ENCODE measurements around the gene PADI2. TPM values are rescaled to one million over a fixed set of nuclear protein-coding genes. Genes with fewer than 3 reads are reported as not detected.

Gene PADI2
- polyA plus RNA-seq (ENCODE audit: insufficient read length in 3 of 3): 1 to 10 TPM; 2.0 to 2.6 (median 2.3) TPM
- long read RNA-seq, donor 1: 0 reads
- long read RNA-seq, donor 2: 0 reads
- long read RNA-seq, donor 3, full-length matches to known transcripts: 1 of 1 reads
- long read RNA-seq, donor 3, partial matches to known transcripts: 0 of 1 reads
- long read RNA-seq, donor 3, other reads (novel, unspliced or antisense): 0 of 1 reads
- long read RNA-seq, donor 4, full-length matches to known transcripts: 1 of 1 reads
- long read RNA-seq, donor 4, partial matches to known transcripts: 0 of 1 reads
- long read RNA-seq, donor 4, other reads (novel, unspliced or antisense): 0 of 1 reads
- long read RNA-seq, donor 5: 0 reads
- long read RNA-seq, donor 6: 0 reads
- long read RNA-seq, donor 7: 0 reads
- long read RNA-seq, donor 8, full-length matches to known transcripts: 1 of 1 reads
- long read RNA-seq, donor 8, partial matches to known transcripts: 0 of 1 reads
- long read RNA-seq, donor 8, other reads (novel, unspliced or antisense): 0 of 1 reads
- long read RNA-seq, donor 9, full-length matches to known transcripts: 2 of 2 reads
- long read RNA-seq, donor 9, partial matches to known transcripts: 0 of 2 reads
- long read RNA-seq, donor 9, other reads (novel, unspliced or antisense): 0 of 2 reads
- long read RNA-seq, donor 10: 0 reads
- long read RNA-seq, donor 11: 0 reads
- long read RNA-seq, donor 12, full-length matches to known transcripts: 1 of 1 reads
- long read RNA-seq, donor 12, partial matches to known transcripts: 0 of 1 reads
- long read RNA-seq, donor 12, other reads (novel, unspliced or antisense): 0 of 1 reads
- long read RNA-seq, donor 13, full-length matches to known transcripts: 2 of 2 reads
- long read RNA-seq, donor 13, partial matches to known transcripts: 0 of 2 reads
- long read RNA-seq, donor 13, other reads (novel, unspliced or antisense): 0 of 2 reads
- long read RNA-seq, donor 14: 0 reads
- long read RNA-seq, donor 15: 0 reads
- long read RNA-seq, donor 16: 0 reads

- DNase-seq (ENCODE audit: extremely low read depth in 1 of 11, low read depth in 9 of 11, low spot score in 4 of 11): peak in 4 of 11 donors; percentile 39 to 59 (median 56)
These were observed at the start of gene PADI2 for GRCh38 chr1:17119076-17119772. TSS of gene PADI2 (minus strand) at chr1:17119451. CDS start at chr1:17119371, 80 bp downstream.

- peak in 10 of 11 donors; percentile 4 to 67 (median 32) for DNase-seq (ENCODE audit: extremely low read depth in 1 of 11, low read depth in 9 of 11, low spot score in 4 of 11)
These were observed 49.0 kb upstream of the PADI2 start for GRCh38 chr1:17168091-17168876.

- DNase-seq (ENCODE audit: extremely low read depth in 1 of 11, low read depth in 9 of 11, low spot score in 4 of 11): no peak
These were observed 48.5 kb upstream of the PADI2 start for GRCh38 chr1:17167786-17168090.

- no peak for DNase-seq (ENCODE audit: extremely low read depth in 1 of 11, low read depth in 9 of 11, low spot score in 4 of 11)
These were observed 48.0 kb upstream of the PADI2 start for GRCh38 chr1:17167041-17167785.

GRCh38 chr1:17165823-17166222, 46.6 kb upstream of the PADI2 start:
- DNase-seq (ENCODE audit: extremely low read depth in 1 of 11, low read depth in 9 of 11, low spot score in 4 of 11): no peak

GRCh38 chr1:17163789-17164666, 44.8 kb upstream of the PADI2 start:
- DNase-seq (ENCODE audit: extremely low read depth in 1 of 11, low read depth in 9 of 11, low spot score in 4 of 11): no peak

GRCh38 chr1:17163371-17163770, 44.1 kb upstream of the PADI2 start:
- DNase-seq (ENCODE audit: extremely low read depth in 1 of 11, low read depth in 9 of 11, low spot score in 4 of 11): no peak

- DNase-seq (ENCODE audit: extremely low read depth in 1 of 11, low read depth in 9 of 11, low spot score in 4 of 11): no peak
These were observed 43.7 kb upstream of the PADI2 start for GRCh38 chr1:17162941-17163340.

GRCh38 chr1:17161926-17162800, 42.9 kb upstream of the PADI2 start:
- no peak for DNase-seq (ENCODE audit: extremely low read depth in 1 of 11, low read depth in 9 of 11, low spot score in 4 of 11)

GRCh38 chr1:17161137-17161740, 42.0 kb upstream of the PADI2 start:
- no peak for DNase-seq (ENCODE audit: extremely low read depth in 1 of 11, low read depth in 9 of 11, low spot score in 4 of 11)

GRCh38 chr1:17158961-17159360, 39.7 kb upstream of the PADI2 start:
- DNase-seq (ENCODE audit: extremely low read depth in 1 of 11, low read depth in 9 of 11, low spot score in 4 of 11): no peak

GRCh38 chr1:17156108-17156507, 36.9 kb upstream of the PADI2 start:
- DNase-seq (ENCODE audit: extremely low read depth in 1 of 11, low read depth in 9 of 11, low spot score in 4 of 11): no peak

- no peak for DNase-seq (ENCODE audit: extremely low read depth in 1 of 11, low read depth in 9 of 11, low spot score in 4 of 11)
These were observed 36.1 kb upstream of the PADI2 start for GRCh38 chr1:17155257-17155920.

- no peak for DNase-seq (ENCODE audit: extremely low read depth in 1 of 11, low read depth in 9 of 11, low spot score in 4 of 11)
These were observed 30.5 kb upstream of the PADI2 start for GRCh38 chr1:17149771-17150170.

GRCh38 chr1:17148950-17149608, 29.8 kb upstream of the PADI2 start:
- no peak for DNase-seq (ENCODE audit: extremely low read depth in 1 of 11, low read depth in 9 of 11, low spot score in 4 of 11)
